NCI-H345 treated with DMSO at 0.1 percent for 48 hours (cell line): ENCODE measurements around the gene SYNPO2L.
"Not testable (repeated sequence)": the region's sequence is repeated elsewhere in the genome, so short reads cannot be mapped to it uniquely, and the experiment has no call there.

Source experiments
- DNase-seq: peaks from one replicate; lab custom pipeline; 2025; ENCODE audit not compliant: unreplicated experiment; lab: John Stamatoyannopoulos, UW

SYNPO2L gene

GRCh38 chr10:73620974-73621373 is 34.9 kb downstream of the SYNPO2L start:
- not testable (repeated sequence) for DNase-seq

- DNase-seq: not testable (repeated sequence)
These were observed 38.7 kb downstream of the SYNPO2L start for GRCh38 chr10:73617143-73617542.

- no peak for DNase-seq
These were observed 41.1 kb downstream of the SYNPO2L start for GRCh38 chr10:73614720-73615119.

GRCh38 chr10:73609116-73609515 is 46.7 kb downstream of the SYNPO2L start:
- no peak for DNase-seq

GRCh38 chr10:73601486-73601921 is 54.3 kb downstream of the SYNPO2L start:
- no peak for DNase-seq

- DNase-seq: no peak
These were observed 58.5 kb downstream of the SYNPO2L start for GRCh38 chr10:73597346-73597745.
